ENCODE data around the gene ANO3. TPM values are rescaled to one million over a fixed set of nuclear protein-coding genes. Genes with fewer than 3 reads are reported as not detected.

The ANO3 gene
- total RNA-seq, 1 donor from 2014 or later = not detected

GRCh38 chr11:26319906-26320305, 12.0 kb upstream of the ANO3 start:
- TF ChIP-seq CTCF (conservative IDR thresholded peaks at IDR 0.05; ENCODE audit: low read depth, low read length) = no peak

GRCh38 chr11:26321516-26321915, 10.4 kb upstream of the ANO3 start:
- DNase-seq (ENCODE audit: low read depth) = no peak
- no peak for TF ChIP-seq CTCF (conservative IDR thresholded peaks at IDR 0.05; ENCODE audit: low read depth, low read length)
- no peak overlapping the region for H3K4me3 ChIP-seq (ENCODE audit: low read depth, low read length)

More at GRCh38 chr11:26319906-26320305, 12.0 kb upstream of the ANO3 start:
- H3K4me3 ChIP-seq (ENCODE audit: low read depth, low read length) = no peak overlapping the region
- DNase-seq (ENCODE audit: low read depth) = no peak

- no peak for TF ChIP-seq CTCF (conservative IDR thresholded peaks at IDR 0.05; ENCODE audit: low read depth, low read length)
- DNase-seq (ENCODE audit: low read depth) = no peak
- no peak overlapping the region for H3K4me3 ChIP-seq (ENCODE audit: low read depth, low read length)
Measured at GRCh38 chr11:26322335-26323067, 9.4 kb upstream of the ANO3 start.

- no peak overlapping the region for H3K4me3 ChIP-seq (ENCODE audit: low read depth, low read length)
- DNase-seq (ENCODE audit: low read depth) = no peak
- TF ChIP-seq CTCF (conservative IDR thresholded peaks at IDR 0.05; ENCODE audit: low read depth, low read length) = no peak
Measured at GRCh38 chr11:26323837-26324236, 8.1 kb upstream of the ANO3 start.

- DNase-seq (ENCODE audit: low read depth) = no peak
- TF ChIP-seq CTCF (conservative IDR thresholded peaks at IDR 0.05; ENCODE audit: low read depth, low read length) = no peak
- H3K4me3 ChIP-seq (ENCODE audit: low read depth, low read length) = no peak overlapping the region
Measured at GRCh38 chr11:26324270-26324669, 7.7 kb upstream of the ANO3 start.

GRCh38 chr11:26326793-26327400, 5.0 kb upstream of the ANO3 start:
- no peak for TF ChIP-seq CTCF (conservative IDR thresholded peaks at IDR 0.05; ENCODE audit: low read depth, low read length)
- no peak overlapping the region for H3K4me3 ChIP-seq (ENCODE audit: low read depth, low read length)
- DNase-seq (ENCODE audit: low read depth) = no peak

GRCh38 chr11:26329206-26329605, 2.7 kb upstream of the ANO3 start:
- no peak for DNase-seq (ENCODE audit: low read depth)
- H3K4me3 ChIP-seq (ENCODE audit: low read depth, low read length) = no peak overlapping the region
- TF ChIP-seq CTCF (conservative IDR thresholded peaks at IDR 0.05; ENCODE audit: low read depth, low read length) = no peak
